Measurements from ENCODE around the gene SLC18A3.

Gene SLC18A3

GRCh38 chr10:49612513-49613164, 2.5 kb downstream of the SLC18A3 start:
- DNase-seq, result no peak

GRCh38 chr10:49613165-49613881, 3.2 kb downstream of the SLC18A3 start:
- DNase-seq, result no peak

GRCh38 chr10:49613882-49614241, 3.8 kb downstream of the SLC18A3 start, which contains the start of gene CHAT:
CHAT (plus strand) TSS chr10:49614037; CDS start chr10:49614190, 153 bp downstream.
- no peak for DNase-seq

- no peak for DNase-seq
Observed at GRCh38 chr10:49614242-49615198, 4.4 kb downstream of the SLC18A3 start.

GRCh38 chr10:49615213-49615612, 5.1 kb downstream of the SLC18A3 start:
- DNase-seq, result no peak

- no peak for DNase-seq
Observed at GRCh38 chr10:49615721-49616120, 5.6 kb downstream of the SLC18A3 start.

GRCh38 chr10:49616421-49617101, 6.5 kb downstream of the SLC18A3 start:
- no peak for DNase-seq

- DNase-seq, result no peak
Observed at GRCh38 chr10:49617121-49618020, 7.3 kb downstream of the SLC18A3 start.

GRCh38 chr10:49618821-49619220, 8.7 kb downstream of the SLC18A3 start:
- DNase-seq, result no peak

GRCh38 chr10:49619613-49620012, 9.5 kb downstream of the SLC18A3 start:
- DNase-seq, result no peak

- DNase-seq, result no peak
Observed at GRCh38 chr10:49620286-49620810, 10.2 kb downstream of the SLC18A3 start.

- DNase-seq, result no peak
Observed at GRCh38 chr10:49620841-49621378, 10.8 kb downstream of the SLC18A3 start.

GRCh38 chr10:49621561-49621960, 11.5 kb downstream of the SLC18A3 start:
- no peak for DNase-seq

- DNase-seq, result no peak
Observed at GRCh38 chr10:49622426-49623425, 12.6 kb downstream of the SLC18A3 start.

- DNase-seq, result no peak
Observed at GRCh38 chr10:49624629-49625028, 14.5 kb downstream of the SLC18A3 start.

GRCh38 chr10:49625411-49625810, 15.3 kb downstream of the SLC18A3 start:
- no peak for DNase-seq

GRCh38 chr10:49627038-49627437, 16.9 kb downstream of the SLC18A3 start:
- no peak for DNase-seq

- no peak for DNase-seq
Observed at GRCh38 chr10:49627644-49628247, 17.6 kb downstream of the SLC18A3 start.

GRCh38 chr10:49628599-49628998, 18.5 kb downstream of the SLC18A3 start:
- no peak for DNase-seq

Data from effector CD4-positive, alpha-beta T cell (primary cell).